Cerebellar cortex (tissue), 1 donor: ENCODE data around the gene TXNL4A.

Experiments used
- DNase-seq: peaks from one replicate; pipeline ENCODE4 v3.0.0-alpha.2; 2015; ENCODE audit warnings: low spot score

TXNL4A gene

GRCh38 chr18:79935098-79935480 is 53.3 kb downstream of the TXNL4A start:
- no peak for DNase-seq

GRCh38 chr18:79934311-79935097 is 53.9 kb downstream of the TXNL4A start:
- no peak for DNase-seq

- no peak for DNase-seq
Observed at GRCh38 chr18:79933765-79934164, 54.6 kb downstream of the TXNL4A start.

GRCh38 chr18:79932907-79933306 is 55.5 kb downstream of the TXNL4A start:
- DNase-seq, result no peak

GRCh38 chr18:79931475-79931874 is 56.9 kb downstream of the TXNL4A start:
- no peak for DNase-seq

GRCh38 chr18:79930020-79930642 is 58.2 kb downstream of the TXNL4A start:
- no peak for DNase-seq

- no peak for DNase-seq
Observed at GRCh38 chr18:79928563-79928960, 59.8 kb downstream of the TXNL4A start.

- no peak for DNase-seq
Observed at GRCh38 chr18:79927607-79928562, 60.5 kb downstream of the TXNL4A start.

GRCh38 chr18:79926715-79927606 is 61.4 kb downstream of the TXNL4A start:
- no peak for DNase-seq

GRCh38 chr18:79926306-79926705 is 62.1 kb downstream of the TXNL4A start:
- DNase-seq, result no peak

GRCh38 chr18:79924814-79925731 is 63.3 kb downstream of the TXNL4A start:
- peak; percentile 91 for DNase-seq

- DNase-seq, result no peak
Observed at GRCh38 chr18:79923896-79924585, 64.3 kb downstream of the TXNL4A start.

GRCh38 chr18:79922971-79923411 is 65.4 kb downstream of the TXNL4A start:
- no peak for DNase-seq

GRCh38 chr18:79921984-79922965 is 66.1 kb downstream of the TXNL4A start:
- no peak for DNase-seq
